ENCODE data around the gene TBC1D21. TPM values are rescaled to one million over a fixed set of nuclear protein-coding genes. Genes with fewer than 3 reads are reported as not detected.

Gene TBC1D21
- total RNA-seq, 1 experiment from 2014 or later = not detected

- no peak for TF ChIP-seq CTCF (IDR thresholded peaks at IDR 0.05; ENCODE audit: unreplicated experiment)
- DNase-seq (ENCODE audit: unreplicated experiment) = no peak
- no peak overlapping the region for H3K4me3 Mint-ChIP-seq (ENCODE audit: unreplicated experiment)
- H3K4me1 Mint-ChIP-seq (ENCODE audit: insufficient read depth, unreplicated experiment) = peaks cover 13% of the 10 kb centered on the region
- intact Hi-C loops (cut with micrococcal nuclease) = no loop called here
- H3K9me3 Mint-ChIP-seq (ENCODE audit: unreplicated experiment) = no peaks in the 10 kb centered on the region
- H3K36me3 Mint-ChIP-seq (ENCODE audit: insufficient read depth, unreplicated experiment) = no peaks in the 10 kb centered on the region
- no peaks in the 10 kb centered on the region for H3K27me3 Mint-ChIP-seq (ENCODE audit: insufficient read depth, unreplicated experiment)
- no TSS peak for BruUV-seq (replicated peaks)
- CTCF ChIA-PET = no interaction called here
- POLR2A ChIA-PET = no interaction called here
- no peak overlapping the region for H3K27ac Mint-ChIP-seq (ENCODE audit: low read depth, unreplicated experiment)
Measured at GRCh38 chr15:73930790-73931281, 57.5 kb downstream of the TBC1D21 start.

- Mint-ChIP-seq H3K27ac (ENCODE audit: low read depth, unreplicated experiment) (no peak overlapping the region), H3K4me3 (ENCODE audit: unreplicated experiment) (no peak overlapping the region), H3K36me3 (ENCODE audit: insufficient read depth, unreplicated experiment) (no peaks in the 10 kb centered on the region), H3K27me3 (ENCODE audit: insufficient read depth, unreplicated experiment) (no peaks in the 10 kb centered on the region), H3K9me3 (ENCODE audit: unreplicated experiment) (no peaks in the 10 kb centered on the region), H3K4me1 (ENCODE audit: insufficient read depth, unreplicated experiment) (peaks cover 17% of the 10 kb centered on the region)
- TF ChIP-seq CTCF (IDR thresholded peaks at IDR 0.05; ENCODE audit: unreplicated experiment) = no peak
- CTCF ChIA-PET = interaction anchor here (0.5 kb wide), 1 partner anchor 22 kb away, joined by 4 read pairs; no protein-coding TSS in a partner anchor
- no peak for DNase-seq (ENCODE audit: unreplicated experiment)
- intact Hi-C loops (cut with micrococcal nuclease) = no loop called here
- POLR2A ChIA-PET = no interaction called here
- BruUV-seq (replicated peaks) = no TSS peak
Measured at GRCh38 chr15:73931441-73931840, 58.1 kb downstream of the TBC1D21 start.

- H3K9me3 Mint-ChIP-seq (ENCODE audit: unreplicated experiment) = no peaks in the 10 kb centered on the region
- BruUV-seq (replicated peaks) = no TSS peak
- peaks cover 20% of the 10 kb centered on the region for H3K4me1 Mint-ChIP-seq (ENCODE audit: insufficient read depth, unreplicated experiment)
- H3K4me3 Mint-ChIP-seq (ENCODE audit: unreplicated experiment) = no peak overlapping the region
- ChIA-PET POLR2A (no interaction called here), CTCF (no interaction called here)
- no peak overlapping the region for H3K27ac Mint-ChIP-seq (ENCODE audit: low read depth, unreplicated experiment)
- TF ChIP-seq CTCF (IDR thresholded peaks at IDR 0.05; ENCODE audit: unreplicated experiment) = no peak
- intact Hi-C loops (cut with micrococcal nuclease) = no loop called here
- H3K36me3 Mint-ChIP-seq (ENCODE audit: insufficient read depth, unreplicated experiment) = no peaks in the 10 kb centered on the region
- no peak for DNase-seq (ENCODE audit: unreplicated experiment)
- H3K27me3 Mint-ChIP-seq (ENCODE audit: insufficient read depth, unreplicated experiment) = no peaks in the 10 kb centered on the region
Measured at GRCh38 chr15:73932381-73933191, 59.2 kb downstream of the TBC1D21 start.

- no peak overlapping the region for H3K4me3 Mint-ChIP-seq (ENCODE audit: unreplicated experiment)
- DNase-seq (ENCODE audit: unreplicated experiment) = no peak
- H3K27me3 Mint-ChIP-seq (ENCODE audit: insufficient read depth, unreplicated experiment) = no peaks in the 10 kb centered on the region
- no peak for TF ChIP-seq CTCF (IDR thresholded peaks at IDR 0.05; ENCODE audit: unreplicated experiment)
- BruUV-seq (replicated peaks) = no TSS peak
- peaks cover 20% of the 10 kb centered on the region for H3K4me1 Mint-ChIP-seq (ENCODE audit: insufficient read depth, unreplicated experiment)
- intact Hi-C loops (cut with micrococcal nuclease) = no loop called here
- no peaks in the 10 kb centered on the region for H3K9me3 Mint-ChIP-seq (ENCODE audit: unreplicated experiment)
- no peak overlapping the region for H3K27ac Mint-ChIP-seq (ENCODE audit: low read depth, unreplicated experiment)
- H3K36me3 Mint-ChIP-seq (ENCODE audit: insufficient read depth, unreplicated experiment) = no peaks in the 10 kb centered on the region
- CTCF ChIA-PET = interaction anchor here (0.5 to 1.0 kb wide), 3 partner anchors 26 to 218 kb away, joined by 3 to 4 read pairs (median 3); no protein-coding TSS in a partner anchor
- POLR2A ChIA-PET = no interaction called here
Measured at GRCh38 chr15:73934281-73934680, 60.9 kb downstream of the TBC1D21 start.
